ENCODE data around the gene THSD7B.

DNA sequence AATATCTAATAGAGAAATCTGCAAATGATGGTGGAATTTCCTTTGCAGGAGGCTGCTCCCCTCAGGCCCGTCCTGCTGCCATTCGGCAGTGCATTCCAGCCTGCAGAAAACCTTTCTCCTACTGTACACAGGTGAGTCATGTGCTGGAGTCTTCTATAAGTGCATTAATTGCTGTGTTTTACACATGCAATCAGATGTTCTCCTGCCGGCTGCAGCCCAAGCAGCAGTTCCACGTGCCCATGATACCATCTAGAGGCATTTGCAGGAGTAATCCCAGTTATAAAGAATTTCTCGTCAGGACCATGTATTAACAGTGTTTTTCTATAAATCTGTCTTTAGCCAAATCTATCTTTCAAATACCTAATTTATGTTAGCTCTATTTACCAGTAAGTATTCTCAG lies 894.3 kb downstream of the THSD7B start:
- TF ChIP-seq, protein P1, sequence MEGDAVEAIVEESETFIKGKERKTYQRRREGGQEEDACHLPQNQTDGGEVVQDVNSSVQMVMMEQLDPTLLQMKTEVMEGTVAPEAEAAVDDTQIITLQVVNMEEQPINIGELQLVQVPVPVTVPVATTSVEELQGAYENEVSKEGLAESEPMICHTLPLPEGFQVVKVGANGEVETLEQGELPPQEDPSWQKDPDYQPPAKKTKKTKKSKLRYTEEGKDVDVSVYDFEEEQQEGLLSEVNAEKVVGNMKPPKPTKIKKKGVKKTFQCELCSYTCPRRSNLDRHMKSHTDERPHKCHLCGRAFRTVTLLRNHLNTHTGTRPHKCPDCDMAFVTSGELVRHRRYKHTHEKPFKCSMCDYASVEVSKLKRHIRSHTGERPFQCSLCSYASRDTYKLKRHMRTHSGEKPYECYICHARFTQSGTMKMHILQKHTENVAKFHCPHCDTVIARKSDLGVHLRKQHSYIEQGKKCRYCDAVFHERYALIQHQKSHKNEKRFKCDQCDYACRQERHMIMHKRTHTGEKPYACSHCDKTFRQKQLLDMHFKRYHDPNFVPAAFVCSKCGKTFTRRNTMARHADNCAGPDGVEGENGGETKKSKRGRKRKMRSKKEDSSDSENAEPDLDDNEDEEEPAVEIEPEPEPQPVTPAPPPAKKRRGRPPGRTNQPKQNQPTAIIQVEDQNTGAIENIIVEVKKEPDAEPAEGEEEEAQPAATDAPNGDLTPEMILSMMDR (IDR thresholded peaks at IDR 0.05; ENCODE audit: low read depth, low read length, poor library complexity, severe bottlenecking), result no peak
- no peak for TF ChIP-seq EZH2phosphoT487 (IDR thresholded peaks at IDR 0.05; ENCODE audit: borderline replicate concordance, low read length)

Data from DOHH2 (cell line).